Renal cortical epithelial cell (primary cell): ENCODE data around the gene AQR. TPM values are rescaled to one million over a fixed set of nuclear protein-coding genes. Genes with fewer than 3 reads are reported as not detected.
"Not testable (repeated sequence)": the region's sequence is repeated elsewhere in the genome, so short reads cannot be mapped to it uniquely, and the experiment has no call there.

Experiments used
- DNase-seq: peaks from one replicate; pipeline ENCODE4 v3.0.0-alpha.2; 2011; ENCODE audit warnings: low read depth
- total RNA-seq: library from RNA; depleted of rRNA; stranded (reverse); fragments of >200 nt; gene quantifications from 2 replicates; pipeline ENCODE4 v1.2.3, GENCODE V29; 2014

AQR gene
- 24.5 and 37.8 TPM in 2 replicates for total RNA-seq

DNA sequence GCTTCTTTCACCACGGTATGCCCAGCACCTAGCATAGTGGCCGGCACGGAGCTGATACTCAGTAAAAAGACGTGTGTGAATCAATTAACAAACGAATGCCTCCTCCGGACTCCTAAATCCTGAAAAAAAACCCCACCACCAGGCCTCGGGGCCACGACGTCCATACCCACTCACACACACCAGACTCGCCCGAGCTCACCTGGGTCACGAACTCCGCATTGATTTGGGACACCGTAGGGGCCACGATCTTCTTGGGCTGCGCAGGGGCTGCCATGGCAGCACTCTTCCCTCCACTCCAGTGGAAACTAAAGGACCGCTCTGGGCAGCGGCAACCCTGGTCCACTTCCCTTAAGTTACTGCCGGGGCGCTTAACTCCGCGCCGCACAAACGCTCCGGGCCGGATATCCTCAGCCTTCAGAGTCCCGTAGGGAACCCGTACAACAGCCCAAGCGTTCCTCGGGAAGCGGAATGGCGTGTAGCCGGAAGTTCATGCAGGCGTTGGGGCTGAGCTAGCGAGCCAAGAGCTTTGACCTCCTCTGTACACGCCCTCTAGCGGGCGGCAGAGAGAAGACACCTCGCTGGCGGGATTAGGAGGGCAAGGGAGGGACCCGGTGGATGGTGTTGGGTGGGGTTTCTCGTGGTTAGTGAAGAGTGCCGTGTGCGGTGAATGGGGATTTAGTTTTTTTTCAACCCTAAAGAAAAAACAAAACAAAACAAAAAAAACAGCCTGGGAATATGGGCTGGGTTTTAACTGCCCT, at the start of gene AQR:
TSS of gene AQR (minus strand) at position 403 of the 758 bp plus-strand sequence. CDS start at position 274, 129 bp downstream.
- DNase-seq: peak; percentile 97

DNA sequence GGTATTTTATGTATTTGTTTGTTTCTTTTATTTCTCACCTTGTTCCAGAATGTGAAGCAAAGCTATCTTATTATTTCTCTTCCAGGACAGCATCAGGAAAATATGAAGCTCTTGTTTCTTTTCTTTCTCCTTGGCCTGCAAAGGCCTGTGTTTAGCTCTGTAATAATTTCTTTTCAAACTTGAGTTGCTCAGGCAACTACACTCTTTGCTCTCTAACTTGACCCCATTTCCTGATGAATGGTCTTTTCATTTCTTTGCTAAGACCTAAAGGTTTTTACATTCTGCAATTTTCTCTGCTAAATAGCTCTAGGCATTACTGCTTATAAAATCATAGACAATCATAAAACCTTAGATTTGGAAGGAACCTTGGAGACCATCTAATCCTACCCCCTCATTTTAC, 44.7 kb upstream of the AQR start:
- DNase-seq: no peak

GRCh38 chr15:35013370-35013769, 43.8 kb upstream of the AQR start:
- DNase-seq: no peak

- no peak for DNase-seq
Measured at GRCh38 chr15:35007397-35007796, 37.9 kb upstream of the AQR start.

GRCh38 chr15:35005933-35006332, 36.4 kb upstream of the AQR start:
- no peak for DNase-seq

DNA sequence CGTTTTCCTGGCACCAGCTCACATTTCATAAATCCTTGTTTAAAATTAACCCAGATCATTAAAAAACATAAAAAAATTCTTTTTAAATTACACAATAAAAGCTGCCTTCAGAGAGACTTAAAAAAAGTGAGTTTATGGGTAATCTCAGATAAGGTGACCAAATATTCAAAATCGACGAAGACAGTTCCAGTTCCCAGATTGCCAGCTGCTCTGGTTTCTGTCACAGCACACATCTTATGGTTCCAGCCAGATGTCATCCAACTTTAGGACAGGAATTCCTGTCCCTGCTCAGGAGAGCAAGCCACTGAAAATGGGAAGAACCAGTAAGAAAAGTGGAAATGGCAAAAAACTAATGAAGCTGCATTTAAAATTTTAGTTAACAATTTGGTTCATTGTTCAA, 34.4 kb upstream of the AQR start:
- no peak for DNase-seq

DNA sequence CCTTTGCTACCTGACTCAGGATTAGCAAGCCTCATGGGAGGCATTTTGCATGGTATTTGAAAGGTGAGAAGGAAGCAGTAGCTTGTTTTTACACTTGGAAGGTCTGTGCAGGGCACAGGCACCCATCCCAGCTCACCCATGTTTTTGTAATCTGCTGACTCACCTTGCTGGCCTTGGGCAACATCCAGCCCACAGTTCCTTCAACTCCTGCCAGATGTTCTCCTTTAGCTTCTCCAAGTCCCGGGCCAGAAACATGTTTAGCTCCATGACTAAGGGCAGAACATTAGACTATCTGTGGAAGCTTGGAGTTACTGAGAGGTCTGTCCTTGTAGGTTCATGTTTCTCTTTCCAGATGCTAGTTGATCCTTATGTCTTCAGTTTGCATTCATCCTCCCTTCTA, 31.0 kb upstream of the AQR start:
- peak; percentile 93 for DNase-seq

DNA sequence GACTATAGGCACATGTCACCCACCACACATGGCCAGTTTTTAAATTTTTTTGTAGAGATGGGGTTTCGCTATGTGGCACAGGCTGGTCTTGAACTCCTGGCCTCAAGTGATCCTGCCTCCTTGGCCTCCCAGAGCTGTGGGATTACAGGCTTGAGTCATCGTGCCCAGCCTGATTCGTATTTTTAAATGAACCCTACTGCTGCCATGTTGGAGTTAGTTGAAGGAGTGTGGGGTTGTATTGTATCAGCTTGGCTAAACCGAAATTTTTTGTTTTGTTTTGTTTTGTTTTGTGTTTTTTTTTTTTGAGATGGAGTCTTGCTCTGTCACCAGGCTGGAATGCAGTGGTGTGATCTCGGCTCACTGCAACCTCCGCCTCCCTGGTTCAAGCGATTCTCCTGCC, 30.4 kb upstream of the AQR start:
- DNase-seq: no peak

DNA sequence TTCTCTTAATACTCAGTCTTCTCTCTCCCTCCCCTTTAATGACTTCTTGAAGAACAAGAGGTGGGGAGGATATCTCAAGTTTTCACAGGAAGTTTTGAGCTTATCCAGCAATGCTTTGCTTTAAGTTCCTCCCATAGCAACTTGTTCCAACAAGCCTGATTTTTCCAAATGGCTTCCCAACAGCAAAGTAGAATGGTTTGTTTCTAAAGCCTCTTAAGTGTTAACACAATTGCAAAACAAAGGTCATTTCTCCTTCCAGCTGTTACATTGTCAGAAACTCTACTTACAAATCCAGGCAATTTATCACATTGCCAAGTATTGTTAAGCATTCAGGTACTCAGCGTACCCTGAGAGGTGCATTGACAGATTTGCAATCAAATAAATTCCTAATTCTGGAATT, 25.4 kb upstream of the AQR start:
- DNase-seq: no peak

- DNase-seq: no peak
Measured at GRCh38 chr15:34993877-34994276, 24.3 kb upstream of the AQR start.

DNA sequence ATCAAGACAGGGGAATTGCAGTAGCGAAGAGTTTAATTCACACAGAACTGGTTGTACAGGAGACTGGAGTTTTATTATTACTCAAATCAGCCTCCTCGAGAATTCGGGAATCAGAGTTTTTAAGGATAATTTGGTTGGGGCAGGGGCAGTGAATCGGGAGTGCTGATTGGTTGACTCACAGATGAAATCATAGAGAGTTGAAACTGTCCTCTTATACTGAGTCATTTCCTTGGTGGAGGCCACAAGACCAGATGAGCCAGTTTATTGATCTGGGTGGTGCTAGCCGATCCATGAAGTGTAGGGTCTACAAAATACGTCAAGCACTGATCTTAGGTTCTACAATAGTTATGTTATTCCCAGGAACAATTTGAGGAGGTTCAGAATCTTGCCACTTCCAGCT, 23.9 kb upstream of the AQR start:
- DNase-seq: no peak

DNA sequence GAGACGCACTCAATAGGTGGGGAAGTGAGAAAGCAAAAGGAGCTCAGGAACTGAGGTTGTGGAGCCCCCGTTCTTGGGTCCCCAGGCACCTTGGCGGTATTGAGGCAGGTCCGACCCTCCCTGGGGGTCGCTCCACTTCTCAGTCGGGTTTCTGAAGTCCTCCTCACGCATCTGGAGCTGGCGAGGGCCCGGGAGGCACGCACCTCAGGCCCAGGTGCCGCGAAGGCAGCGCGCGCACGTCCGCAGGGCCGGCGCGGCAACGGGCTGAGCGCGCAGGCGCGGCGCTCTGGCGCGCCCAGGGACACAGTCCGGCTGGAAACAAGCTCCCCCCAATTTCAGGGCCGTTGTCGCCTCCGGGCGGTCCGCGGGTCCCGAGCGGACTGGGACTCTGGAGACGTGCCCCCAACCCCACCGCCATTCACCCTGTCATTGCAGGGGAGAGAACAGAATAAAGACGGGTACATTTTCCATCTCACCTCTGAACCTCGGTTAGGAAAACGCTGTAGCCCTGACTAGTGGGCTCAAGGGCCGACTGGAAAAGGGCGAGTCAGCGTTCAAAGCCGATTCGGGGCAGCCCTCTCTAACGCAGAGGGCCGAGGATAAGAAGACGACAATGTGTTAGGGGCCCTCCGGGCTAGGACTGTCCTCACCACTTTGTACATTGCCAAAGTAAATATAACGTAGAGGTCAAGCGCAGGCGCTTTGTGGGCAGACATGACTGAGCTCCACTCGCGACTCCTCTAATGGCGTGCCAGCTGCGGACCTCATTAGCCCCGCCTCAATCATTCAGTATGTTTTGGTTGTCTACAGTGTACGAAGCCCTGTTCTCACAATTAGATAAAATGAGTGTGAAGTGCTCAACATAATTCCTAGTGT, 18.7 kb upstream of the AQR start, which contains the start of gene ZNF770:
TSS of gene ZNF770 (minus strand) at position 261 of the 876 bp plus-strand sequence. CDS start 4,853 bp downstream, outside the sequence.
- peak; percentile 35 for DNase-seq

DNA sequence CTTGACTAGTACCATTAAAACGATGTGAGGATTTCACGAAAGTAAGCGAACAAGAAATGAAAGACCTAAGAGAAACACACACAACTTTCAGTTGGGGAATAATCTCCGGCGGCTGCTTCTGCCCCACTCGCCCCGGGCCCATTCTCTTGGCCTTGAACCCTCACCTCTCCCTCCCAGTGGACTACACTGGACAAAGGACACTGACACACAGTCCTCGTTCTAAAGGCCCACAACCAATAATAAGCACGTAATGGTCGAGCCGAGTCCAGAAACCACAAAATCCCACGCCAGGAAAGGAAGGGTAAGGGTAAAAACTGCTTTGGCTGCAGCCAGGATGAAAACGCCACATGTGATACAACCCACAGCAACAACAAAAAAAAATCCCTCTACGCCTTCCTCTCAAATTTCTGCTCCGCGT, 18.1 kb upstream of the AQR start:
- DNase-seq: no peak

DNA sequence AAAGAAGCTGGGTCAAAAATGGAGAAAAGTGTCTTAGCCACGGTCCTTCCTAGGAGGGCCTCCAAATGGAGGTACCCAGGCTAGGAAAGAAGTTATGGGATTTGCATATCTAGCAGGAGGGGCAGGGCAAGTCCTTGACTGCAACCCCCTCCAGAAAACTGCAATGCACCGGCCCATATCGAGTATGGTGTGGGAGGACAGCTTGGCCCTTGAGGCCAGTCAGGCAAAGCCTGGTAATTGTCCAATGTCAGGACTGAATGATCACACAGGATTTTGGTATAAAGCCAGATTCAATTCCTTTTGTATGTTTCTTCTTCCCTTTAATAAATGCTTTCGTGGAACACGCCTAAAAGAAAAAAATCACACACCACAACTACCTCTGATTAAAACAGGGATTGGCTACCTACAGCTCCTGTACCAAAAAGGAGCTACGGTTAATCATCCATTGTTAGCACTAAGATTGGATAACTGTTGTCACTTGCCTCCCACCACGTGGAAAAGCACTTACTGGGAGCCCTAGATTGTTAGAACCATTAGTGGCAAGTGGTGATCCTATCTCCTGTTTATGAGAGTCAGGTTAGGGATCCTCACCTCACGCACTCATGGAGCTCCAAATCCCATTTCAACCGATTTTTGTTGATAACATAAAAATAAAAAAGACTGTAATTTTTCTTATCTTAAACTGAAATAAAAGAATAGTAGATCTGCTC, 17.4 kb upstream of the AQR start:
- DNase-seq: peak; percentile 78

DNA sequence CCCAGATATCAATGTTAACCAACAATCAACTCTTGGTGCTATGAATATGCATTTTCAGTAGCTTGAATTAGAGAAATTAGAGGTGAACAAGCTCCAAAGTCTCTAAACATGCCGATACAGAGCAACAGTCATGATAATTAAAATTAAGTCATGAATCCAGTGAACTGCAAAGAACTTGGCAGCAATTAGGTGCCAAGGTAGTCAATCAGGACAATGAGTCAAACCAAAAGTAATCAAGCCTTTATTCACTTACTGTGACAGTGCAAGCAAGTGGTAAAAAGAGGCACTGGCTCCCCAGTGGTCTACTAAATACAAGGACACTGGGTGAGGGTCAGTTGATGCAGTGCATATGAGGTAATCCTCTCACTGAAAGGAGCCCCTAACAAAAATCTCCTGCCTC, 16.8 kb upstream of the AQR start:
- DNase-seq: peak; percentile 81

GRCh38 chr15:34984889-34985630, 15.5 kb upstream of the AQR start:
- peak; percentile 83 for DNase-seq

GRCh38 chr15:34976743-34977142, 7.2 kb upstream of the AQR start:
- DNase-seq: no peak

DNA sequence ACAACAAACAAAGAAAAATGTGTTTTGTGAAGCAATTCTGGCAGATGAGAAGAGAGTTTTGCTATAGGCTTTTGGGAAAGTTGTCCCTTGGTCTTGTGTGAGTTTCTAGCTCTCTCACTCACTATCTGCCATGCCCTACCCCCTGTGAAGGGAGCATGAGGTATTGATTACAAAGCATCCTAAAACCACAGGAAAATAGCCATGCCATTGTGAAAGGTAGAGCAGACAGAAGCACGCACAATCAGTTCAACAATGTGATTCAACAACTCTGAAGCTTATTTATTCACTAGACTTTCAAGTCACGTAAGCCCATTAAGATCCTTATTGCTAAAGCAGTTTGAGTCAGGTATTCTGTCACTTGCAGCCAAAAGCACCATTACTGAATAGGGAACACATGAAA, 6.5 kb upstream of the AQR start:
- DNase-seq: peak; percentile 38

DNA sequence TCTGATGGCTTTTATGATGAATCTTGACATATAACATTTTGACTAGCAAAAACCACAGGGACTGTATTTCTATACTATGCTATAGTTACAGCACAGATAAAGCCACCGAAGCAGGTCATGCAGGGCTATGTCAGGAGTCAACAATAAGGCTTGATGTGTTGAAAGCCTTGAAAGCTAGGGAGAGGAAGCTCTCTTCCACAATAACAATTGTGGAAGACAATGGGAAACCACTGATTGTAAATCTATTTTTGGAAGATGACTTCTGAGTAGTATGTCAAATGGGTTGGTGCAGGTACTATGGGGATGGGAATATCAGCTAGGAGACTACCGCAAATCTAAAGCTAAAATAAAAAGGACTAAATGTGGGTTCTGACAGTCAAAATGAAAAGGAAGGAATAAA, 4.0 kb upstream of the AQR start:
- no peak for DNase-seq

DNA sequence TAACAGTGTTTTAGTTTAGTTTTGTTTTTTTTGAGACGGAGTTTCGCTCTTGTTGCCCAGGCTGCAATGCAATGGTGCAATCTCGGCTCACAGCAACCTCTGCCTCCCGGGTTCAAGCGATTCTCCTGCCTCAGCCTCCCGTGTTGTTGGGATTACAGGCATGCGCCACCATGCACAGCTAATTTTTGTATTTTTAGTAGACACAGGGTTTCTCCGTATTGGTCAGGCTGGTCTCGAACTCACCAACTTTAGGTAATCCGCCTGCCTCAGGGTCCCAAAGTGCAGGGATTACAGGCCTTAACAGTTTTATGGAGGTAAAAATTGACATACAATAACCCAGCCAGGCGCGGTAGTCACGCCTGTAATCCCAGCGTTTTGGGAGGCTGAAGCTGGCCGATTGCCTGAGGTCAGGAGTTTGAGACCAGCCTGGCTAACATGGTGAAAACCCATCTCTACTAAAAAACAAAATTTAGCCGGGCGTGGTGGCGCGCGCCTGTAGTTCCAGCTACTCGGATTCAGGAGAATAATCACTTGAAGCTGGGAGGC, 629 bp upstream of the AQR start:
- not testable (repeated sequence) for DNase-seq

DNA sequence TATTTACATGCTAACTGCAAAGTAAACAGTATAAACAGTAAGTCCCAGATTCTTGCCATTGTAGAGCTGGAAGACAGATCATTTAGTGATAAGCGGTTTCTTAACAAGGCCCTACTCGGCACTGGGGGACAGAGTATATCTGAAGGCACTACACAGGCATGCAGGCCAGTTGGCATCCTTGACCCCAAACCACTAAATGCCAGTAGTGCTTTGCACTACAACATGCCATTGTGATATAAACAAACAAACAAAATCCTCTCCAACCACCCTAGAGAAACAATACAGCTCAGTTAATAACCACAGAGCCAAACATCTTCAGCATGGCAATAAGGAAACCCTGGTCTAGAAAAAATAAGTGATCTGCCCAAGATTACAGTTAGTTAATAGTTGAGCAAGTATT, 5.3 kb downstream of the AQR start:
- no peak for DNase-seq
